NCI-H1417 (cell line): ENCODE measurements around the gene TIMP3.

Experiments used
- DNase-seq, 3 experiments: peaks; one replicate each; lab custom pipeline; 2025; lab: John Stamatoyannopoulos, UW

Gene TIMP3

DNA sequence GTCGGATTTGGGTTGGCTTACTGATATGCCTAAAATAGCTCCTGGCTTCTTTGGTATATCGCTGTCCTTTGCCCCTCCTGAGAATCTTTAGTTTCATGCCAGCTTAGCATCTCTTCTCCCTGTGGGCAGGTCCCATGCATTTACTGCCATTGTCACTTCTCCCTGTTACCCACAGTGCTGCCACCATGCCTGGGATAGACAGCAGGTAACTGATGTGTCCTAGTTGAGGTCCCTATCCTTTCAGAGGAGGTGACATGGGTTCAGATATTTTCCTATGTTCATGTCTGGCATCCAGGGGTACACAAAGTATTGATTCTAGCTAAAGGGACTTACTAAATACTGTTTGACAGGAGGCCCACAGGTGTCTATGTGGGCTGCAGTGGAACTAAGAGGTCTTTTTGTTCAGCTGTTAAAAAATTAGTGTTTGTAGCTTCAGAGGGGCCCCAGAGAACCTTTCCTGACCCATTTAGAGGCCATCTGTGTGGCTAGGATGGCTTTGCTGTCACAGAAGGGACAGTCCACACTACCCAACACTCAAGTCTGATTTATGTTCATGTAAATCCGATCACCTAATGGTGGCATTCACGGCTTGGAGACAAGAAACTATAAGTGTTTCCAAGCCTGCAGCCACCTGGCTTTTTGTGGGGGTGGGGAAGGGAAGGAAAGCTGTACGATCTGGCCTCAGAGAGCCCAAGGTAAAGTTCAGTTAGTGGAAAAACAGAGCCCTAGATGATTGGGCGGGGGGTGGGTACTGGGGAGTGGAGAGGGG lies 8.5 kb downstream of the TIMP3 start:
- peak in 1 of 3 experiments; percentile 31 for DNase-seq

DNA sequence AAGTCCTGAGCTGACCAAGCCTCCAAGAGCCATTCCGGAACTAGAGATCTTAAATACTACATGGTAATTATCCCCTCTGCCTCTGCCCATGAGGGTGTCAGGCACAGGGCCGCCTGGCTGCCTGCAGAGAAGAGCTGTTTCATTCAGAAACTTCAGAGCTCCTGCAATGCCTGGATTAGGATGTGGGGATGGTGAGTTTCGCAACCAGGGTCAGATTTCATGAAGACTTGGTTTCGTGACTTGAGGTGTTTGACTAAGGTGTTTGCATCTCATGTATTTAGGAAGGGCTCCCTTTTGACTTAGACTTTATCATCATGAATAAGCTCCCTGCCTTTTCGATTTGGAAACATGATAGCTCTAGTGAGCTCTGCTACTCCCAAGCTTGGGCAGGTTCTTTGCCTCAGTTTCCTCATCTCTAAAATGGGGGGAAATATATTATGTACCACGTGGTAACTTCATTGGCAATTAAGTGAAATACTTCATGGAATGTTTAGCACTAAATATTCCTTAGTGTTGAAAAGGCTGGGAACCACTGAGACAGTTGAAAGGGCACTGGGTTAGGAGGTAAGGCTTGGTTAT lies 9.1 kb downstream of the TIMP3 start:
- no peak for DNase-seq

DNA sequence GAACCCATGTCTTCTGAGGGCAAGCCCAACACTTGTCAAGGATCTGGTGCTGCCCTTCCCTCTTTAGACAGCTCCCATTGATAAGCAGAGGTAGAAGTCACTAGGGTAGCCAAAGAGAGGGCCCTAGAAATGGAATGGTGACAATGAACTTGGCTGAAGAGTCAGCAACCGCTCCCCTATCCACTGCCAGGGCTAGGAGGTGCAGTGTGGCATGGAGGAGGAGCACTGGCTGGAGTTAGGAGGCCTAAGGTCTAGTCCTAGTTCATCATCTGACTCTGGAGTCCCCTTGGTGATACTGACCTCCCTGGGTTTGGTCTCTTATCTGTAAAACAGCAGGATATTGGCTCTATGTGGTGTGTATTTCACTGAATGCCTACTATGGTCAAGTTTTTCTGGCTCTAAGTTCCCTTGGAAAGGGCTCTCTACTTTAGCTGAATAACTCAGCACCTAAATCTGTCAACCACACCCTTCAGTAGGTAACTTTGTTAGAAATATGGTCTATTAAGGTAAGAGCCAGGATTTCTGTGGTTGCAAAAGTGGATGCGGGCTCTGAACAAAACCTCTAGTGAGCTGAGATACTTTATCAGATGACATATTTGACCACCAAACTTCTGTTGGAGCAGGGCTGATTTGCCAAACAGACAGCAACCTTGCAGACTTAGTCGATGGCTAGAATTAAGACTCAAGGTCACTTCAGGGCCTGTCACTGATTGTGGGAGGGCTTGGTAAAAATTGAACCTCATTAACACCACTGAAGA lies 10.5 kb downstream of the TIMP3 start:
- DNase-seq = no peak

DNA sequence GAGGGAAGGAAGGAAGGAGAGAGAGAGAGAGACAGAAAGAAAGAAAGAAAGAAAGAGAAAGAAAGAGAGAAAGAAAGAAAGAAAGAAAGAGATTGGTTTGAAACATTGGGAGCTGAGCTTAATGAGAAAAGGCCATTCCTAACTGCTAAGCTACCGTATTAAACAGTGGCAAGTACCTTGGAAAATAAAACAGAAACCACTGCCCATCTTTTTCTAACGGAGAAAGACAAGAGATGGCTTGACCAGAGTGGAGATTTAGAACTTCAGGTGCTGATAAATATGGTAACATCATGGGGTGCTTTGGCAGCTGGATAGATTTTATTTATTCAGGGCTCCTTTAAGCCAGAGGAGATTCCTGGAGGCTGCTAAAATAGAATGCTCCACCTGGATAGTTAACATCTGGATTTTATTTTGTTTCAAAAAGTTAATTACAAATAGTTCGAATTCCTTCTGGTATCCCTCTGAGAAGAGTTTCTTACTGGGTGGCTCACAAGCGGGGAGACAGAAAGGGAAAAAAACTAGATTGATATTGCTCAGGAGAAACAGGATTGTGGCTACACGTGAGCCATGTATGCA lies 12.9 kb downstream of the TIMP3 start:
- DNase-seq = no peak

DNA sequence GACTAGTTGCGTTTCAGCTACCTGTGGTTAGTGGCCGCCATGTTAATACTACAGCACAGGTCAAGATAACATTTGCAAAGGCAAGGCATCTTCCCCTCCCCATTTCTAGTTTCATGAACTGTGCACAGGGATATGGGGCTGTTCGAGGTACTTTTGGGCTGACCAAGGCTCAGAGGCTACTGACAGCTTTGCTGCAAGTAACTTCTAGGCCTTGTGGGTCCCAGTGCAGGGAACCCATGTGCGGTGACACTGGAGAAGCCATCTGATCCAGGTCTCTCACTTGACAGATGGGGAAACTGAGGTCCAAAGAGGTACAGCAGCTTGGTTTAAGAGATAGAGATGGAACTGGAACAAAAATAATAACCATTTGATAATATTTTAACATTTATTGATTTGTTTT lies 13.6 kb downstream of the TIMP3 start:
- no peak for DNase-seq

DNA sequence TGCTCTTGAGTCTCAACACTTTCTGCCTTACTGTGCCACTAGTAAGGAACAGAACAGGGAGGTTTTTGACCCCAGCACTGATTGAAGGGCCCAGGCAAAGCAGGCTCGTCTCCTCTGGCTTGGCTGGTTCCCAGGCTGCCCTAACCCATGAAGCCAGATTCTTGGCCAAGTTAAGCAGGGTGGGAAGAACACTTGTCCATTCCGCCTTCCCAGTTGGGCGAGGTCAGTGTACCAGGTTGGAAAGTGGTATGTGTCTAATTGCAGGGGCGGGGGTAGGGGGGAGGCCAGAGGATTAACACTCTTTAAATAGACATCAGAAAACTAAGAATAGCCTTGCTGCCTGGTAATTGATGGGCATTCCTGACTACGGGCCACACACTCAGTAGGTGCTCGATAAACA lies 14.4 kb downstream of the TIMP3 start:
- no peak for DNase-seq

DNA sequence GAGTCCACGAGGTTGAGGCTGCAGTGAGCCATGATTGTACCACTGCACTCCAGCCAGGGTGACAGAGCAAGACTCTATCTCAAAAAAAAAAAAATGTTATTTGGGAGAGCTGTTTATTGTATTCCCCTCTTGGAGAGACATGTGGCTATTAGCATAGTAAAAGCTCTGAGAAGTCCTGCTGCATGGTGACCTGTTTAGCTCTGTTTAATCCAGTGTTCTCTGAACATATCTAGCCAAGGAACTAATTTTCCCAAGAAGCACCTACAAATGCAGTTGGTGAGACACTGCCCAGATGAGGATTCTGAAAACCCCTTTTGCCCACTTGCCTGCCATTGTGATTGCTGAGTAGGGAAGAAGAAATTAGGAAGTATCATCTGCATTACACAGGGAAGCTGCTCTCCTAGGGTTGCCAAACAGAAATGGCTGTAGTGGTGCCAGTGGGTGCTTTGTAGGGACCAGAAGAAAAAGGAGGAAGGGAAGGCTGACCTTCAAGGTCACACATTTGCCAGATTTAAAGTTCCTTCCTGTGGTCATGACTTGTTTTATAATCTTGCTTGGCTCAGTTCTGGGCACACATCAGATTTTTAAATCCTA lies 15.7 kb downstream of the TIMP3 start:
- no peak for DNase-seq

DNA sequence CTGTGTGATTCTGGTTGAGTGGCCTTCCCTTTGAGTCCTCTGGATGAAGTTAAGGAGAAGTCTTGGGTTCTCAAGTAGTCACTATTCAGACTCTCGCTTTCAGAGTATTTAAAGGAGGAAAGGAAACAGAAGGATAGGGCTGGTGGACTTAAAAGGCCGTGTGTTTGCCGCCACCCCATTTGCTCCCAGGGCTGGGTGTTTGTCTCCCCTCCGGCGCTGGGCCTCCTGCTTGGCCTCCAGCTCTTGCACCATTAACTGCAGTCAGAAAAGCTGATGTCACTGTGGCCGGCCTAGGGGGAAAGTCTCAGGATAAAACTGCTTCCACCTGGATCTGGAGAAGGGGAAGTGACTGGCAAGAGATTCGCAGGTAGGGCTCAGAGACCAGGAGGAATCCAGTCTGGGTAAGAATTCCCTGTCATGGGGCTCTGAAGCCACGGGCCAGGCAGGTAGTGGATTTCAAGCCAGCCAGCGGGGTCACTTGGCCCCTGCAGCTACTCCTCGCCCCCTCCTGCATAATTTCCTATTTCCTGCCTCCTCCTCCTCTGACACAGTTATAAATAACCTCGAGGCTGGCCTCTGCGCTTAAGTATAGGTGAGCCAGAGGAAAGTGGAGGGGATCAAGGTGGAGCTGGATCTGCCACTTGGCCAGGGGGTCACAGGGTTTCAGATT lies 17.1 kb downstream of the TIMP3 start:
- no peak for DNase-seq

DNA sequence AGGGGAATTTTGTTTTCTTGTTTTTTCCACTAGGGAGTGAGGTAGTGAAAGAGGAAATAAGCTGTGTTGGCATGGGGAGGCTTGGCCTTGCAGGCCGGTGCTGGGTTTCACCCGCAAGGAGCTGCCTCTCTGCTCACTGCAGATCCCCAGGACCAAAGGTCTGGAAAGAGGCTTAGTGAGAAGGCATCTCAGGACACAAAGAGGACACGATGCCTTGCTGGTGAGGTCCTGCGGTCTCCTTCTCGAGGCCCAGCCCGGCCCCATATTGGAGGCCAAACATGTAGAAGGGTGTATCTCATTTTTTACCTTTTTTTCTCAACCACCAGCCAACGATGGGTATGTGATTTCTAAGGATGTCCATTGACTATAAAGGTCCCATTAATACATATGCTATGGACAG lies 17.6 kb downstream of the TIMP3 start:
- no peak for DNase-seq

DNA sequence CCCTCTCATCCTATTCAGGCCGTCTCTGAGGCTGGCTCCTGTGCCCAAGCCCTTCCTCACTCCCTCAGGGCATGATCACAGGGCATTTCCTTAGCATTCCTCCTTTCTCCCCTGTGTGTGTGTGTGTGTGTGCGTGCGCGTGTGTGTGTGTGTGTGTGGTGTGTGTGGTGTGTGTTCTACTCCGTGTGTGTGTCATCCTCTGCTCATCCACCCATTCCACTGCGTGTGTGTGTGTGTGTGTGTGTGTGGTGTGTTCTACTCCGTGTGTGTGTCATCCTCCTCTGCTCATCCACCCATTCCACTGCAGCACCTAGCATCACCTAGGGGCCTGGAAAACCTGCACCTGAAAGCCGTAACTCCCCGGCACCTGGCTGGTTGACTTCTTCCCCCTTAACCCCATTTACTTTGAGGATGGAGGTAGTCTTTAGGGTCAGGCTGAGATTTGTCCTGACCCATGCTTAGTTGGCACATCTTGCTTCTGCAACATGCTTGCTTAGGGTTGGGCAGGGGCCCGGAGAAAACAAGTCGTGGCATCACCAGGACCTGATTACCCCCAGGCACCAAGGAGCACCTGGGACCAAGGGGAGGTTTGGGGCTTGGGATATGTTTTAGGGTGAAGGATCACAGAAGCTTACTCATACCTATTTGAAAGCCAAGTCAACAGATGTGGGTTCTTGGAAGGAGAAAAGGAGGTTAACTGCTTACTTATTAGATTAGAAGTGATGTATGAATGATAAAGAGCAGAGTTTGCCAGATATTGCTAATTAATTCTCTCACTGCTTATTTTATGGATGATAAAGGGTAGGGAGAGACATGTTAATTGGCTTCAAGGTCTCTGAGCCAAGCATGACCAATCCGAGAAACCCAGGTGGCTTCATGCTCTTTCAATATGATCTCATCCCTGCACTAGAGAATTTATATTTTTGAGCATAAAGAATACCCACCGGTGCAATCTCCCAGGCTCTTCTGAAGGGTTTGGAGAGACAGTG lies 18.9 kb downstream of the TIMP3 start:
- no peak for DNase-seq

DNA sequence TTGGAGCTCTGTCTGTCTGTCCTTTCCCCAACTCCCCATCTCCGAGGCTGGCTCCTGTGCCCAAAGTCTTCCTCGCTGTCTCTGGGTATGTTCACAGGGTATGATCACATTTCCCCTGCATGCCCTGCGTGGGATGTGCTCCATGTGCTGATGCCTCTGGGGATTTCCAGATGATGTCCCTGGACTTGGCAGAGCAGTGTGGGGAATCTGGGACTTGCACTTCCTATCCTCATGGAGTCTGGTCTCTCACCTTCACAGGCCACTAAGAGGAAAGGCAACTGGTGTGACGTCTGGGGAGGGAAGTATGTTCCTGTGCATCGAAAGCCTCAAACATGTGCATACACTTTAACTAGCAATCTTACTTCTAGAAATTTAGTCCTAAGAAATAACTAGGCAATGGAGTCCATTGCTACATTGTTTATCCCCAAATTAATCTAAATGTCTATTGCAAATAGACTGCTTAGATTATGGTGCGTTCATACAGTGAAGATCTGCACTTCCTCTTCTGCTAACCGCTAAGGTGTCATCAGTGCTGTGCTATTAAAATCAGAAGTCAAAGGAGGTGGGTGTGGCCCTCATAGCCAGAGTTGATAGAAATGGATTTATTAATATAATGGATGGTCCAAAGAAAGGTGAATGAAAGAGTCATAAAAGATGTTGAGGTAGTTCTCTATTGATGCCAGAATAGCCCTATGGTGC lies 20.8 kb downstream of the TIMP3 start:
- DNase-seq = no peak

DNA sequence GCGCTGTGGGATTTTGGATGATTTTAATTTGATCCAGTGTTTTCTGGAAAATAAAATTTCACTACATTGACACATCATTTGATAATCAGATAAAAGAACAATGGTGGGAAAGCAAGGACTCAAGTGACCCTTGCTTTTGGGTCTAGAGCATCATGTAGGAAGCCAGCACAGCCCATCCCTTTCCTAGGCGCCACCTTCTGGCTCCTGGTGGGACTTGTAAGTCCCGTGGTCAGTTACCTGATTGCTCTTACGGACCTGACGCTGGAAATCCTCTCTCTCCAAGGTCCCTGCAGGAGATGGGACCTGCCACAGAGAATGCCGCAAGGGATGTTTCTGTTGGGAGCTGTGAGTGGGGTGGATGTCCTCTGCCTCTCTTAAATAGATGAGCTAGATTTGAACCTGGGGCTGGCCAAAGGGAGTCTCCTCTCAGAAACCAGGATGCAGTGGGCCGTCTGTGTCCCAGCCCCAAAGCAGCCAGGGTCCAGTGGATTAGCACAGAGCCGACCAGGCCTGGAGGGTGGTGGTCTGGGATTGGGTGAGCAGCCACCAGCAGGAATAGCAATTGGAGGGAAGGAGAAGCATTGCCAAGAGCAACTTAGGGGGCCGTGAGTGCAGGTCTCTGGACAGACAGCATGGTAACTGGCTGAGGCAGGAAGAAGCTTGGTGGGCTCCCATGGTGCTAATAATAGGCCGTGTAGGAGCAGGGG lies 21.7 kb downstream of the TIMP3 start:
- peak in 2 of 3 experiments; percentile 4 to 30 for DNase-seq

DNA sequence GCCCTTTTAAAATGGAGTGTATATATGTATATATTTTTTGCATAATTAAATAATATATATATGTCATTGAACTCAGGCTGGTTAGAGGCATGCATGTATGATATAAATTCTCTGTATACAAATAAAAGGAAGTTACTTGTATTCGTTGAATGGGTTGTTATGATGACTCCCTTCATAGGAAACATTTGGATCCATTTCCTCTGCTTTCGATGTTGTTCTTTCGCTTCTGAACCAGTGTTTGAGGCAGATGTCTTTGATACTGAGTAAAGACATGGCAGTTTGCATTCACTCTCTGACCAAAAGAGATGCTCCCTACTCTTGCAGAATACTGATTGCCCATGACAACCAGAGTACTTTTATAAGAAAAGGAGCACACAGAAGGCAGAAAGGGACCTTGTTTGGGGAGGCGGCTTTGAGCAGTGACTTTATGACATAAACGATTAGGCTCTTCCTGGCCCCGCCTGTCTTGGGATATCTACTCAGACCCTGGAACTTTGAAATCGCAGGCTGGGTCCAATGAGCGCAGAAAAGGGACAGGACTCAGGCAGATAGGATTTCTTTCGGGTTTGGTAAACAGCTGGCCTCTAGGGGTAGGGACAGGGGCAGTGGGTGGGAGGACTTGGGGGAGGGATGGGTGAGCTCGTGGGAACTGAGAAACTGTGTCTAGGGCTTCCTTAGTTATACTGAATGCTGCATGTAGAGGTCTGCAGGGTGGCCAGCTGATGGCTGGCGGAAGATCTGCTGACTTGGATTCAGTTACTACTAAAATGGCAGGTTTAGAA lies 23.2 kb downstream of the TIMP3 start:
- no peak for DNase-seq

DNA sequence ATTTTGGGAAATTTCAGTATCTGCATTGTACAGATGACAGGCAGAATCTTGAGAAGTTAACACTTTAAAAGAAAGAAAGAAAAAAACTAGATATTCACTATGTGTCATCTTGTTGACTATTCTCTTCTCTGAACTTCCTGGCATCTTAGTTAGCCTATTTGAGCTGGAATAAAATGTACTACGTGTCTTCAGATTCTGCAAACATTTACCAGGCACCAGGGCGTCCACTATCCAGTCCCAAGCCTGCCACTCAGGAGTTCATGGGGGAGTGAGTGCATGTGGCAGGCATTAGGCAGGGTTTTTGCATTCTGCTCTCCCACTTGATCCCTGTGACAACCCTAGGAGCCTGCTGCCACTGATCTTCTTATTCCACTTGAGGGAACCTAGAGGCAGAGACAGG lies 25.0 kb downstream of the TIMP3 start:
- no peak for DNase-seq

DNA sequence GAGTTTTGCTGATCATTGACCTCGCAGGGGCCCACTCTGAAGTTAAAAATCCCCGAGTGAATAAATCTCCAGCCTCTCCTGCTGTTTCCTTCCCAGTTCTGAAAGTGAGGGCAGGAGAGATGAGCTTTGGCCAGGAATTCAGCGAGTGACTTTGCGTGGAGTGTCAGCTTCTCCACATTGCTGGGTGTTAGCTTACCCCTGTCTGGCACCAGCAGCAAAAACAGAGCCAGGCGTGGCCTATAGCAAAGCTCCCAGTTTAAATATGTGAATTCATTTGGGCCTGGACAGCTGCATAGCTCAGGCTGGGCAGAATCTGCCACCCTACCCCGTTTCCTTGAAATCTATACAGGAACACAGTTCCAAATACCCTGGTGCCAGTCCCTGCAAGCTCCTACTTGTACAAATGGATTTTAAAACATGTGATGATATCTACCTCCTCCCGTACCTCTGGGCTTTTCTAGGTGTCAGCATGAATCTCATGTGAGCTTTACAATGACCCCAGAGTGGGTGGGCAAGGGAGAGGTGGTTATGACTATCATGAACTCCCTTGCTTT lies 25.6 kb downstream of the TIMP3 start:
- DNase-seq = no peak

DNA sequence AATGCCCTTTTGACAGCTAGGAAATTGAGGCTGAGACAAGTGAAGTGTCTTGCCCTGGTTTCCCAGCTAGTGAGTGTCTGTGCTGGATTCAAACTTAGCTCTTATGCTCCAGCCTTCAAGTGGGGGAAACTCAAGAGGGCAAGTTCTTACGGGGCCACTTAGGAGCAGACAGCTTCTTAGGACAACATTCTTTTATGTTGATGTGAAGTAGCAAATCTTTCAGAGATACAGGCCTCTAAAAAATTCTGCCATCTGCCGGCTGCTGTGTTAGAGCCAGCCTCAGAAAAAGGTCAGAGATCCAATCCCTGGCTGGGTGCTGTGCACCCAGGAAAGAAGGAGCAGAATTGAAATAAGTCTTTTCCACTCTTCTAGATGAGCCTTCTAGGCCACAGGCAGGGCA lies 26.6 kb downstream of the TIMP3 start:
- DNase-seq = no peak

DNA sequence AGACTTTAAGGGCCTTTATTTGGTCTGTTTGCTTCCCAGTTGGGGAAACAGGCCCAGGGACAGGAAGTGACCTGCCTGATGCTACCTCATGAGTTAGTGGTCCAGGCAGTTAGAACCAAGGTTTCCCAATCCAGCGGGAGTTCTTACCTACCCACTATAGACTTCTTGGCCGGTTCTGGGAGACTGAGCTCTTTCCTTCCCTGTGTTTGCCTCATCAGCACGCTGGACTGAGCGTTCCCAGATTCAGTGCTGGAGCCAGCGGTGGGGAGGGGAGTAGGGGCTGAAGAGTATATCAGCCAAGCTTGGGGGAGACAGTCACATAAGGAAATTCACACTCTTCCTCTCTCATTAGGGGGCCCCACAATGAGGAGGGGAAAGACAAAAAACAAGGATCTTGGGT lies 27.1 kb downstream of the TIMP3 start:
- no peak for DNase-seq

DNA sequence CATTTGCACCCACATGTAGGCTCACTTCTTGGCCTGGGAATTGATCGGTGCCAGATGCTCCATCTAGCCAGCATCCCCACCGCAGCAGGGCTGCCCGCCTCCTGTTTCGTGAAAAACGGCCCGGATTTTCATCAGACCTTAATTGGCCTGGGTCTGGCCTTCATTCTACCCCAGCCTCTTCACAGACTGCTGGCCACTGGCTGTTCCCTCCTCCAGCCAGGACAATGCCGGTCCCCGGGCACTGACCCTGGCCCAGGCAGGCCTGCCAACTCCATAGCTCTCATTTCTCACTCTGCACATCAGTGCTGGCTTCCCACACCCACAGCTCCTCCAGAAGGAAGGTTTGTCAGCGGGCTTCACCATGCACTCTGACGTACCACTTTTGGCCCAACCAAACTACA lies 27.9 kb downstream of the TIMP3 start:
- no peak for DNase-seq
